SH-SY5Y (cell line): ENCODE results near the gene POSTN.

Experiments used
- GATA2 ChIP-seq: IDR thresholded peaks from 2 replicates; pipeline ENCODE4 v1.6.1; 2011; ENCODE audit warnings: mild to moderate bottlenecking, low read depth, low read length
- GATA3 ChIP-seq: IDR thresholded peaks from 2 replicates; pipeline ENCODE4 v1.6.1; 2011; ENCODE audit warnings: low read depth, mild to moderate bottlenecking, low read length, moderate library complexity

DNA sequence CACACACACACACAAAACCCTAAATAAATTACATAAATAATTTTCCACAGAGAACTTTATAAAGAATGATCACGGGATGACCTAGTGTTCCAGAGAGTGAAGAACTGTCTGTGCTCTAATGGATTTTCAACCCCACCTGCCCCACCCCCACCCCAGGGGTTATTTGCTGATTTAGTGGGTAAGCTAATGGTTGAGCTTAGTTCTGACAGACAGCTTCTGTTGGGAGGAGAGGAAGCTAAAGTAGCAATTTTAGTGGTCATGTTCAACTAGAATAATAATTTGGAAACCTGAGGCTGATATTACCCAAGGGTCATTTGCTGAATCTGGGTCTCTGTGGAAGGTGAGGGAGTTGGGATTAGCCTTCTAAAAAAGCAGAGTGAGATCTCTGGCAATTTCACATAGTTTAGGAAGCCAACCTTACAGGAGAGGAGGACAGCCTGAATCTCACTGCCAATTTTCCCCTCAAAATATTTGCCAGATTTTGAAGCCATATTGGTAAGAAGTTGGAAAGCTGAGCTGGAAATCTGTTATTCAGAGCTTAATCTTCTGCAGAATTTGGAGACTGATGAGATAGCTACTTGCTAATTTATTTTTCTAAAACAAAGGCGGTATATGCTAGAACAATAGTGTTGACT lies 68.7 kb downstream of the POSTN start:
- TF ChIP-seq GATA2 = no peak
- TF ChIP-seq GATA3 = no peak
